Calu3 (cell line): Measurements from ENCODE around the gene EEF1AKMT3. TPM values are rescaled to one million over a fixed set of nuclear protein-coding genes. Genes with fewer than 3 reads are reported as not detected.

Experiments
- BruUV-seq: library from RNA; stranded (reverse); fragments of 400-500 nt; replicated peaks from 2 replicates; lab custom pipeline; 2021; lab: Mats Ljungman, UMichigan
- CTCF ChIA-PET: fragments of 300-600 bp; sonication (Branson Sonifier 250); formaldehyde crosslinking; loops from one replicate; lab custom pipeline; 2022; ENCODE audit warnings: antibody characterized with exemption; lab: Charles Lee
- DNase-seq: peaks from one replicate; pipeline ENCODE4 v3.0.0; 2022
- H3K27ac Mint-ChIP-seq: one replicate; pipeline ENCODE4 v1.8.0; 2022; ENCODE audit warnings: mixed read lengths; ENCODE audit not compliant: unreplicated experiment
- H3K27me3 Mint-ChIP-seq: one replicate; pipeline ENCODE4 v1.8.0; 2022; ENCODE audit warnings: mixed read lengths; ENCODE audit not compliant: unreplicated experiment
- H3K36me3 Mint-ChIP-seq: one replicate; pipeline ENCODE4 v1.8.0; 2022; ENCODE audit warnings: mild to moderate bottlenecking, moderate library complexity, mixed read lengths; ENCODE audit not compliant: insufficient read depth, unreplicated experiment
- H3K4me1 Mint-ChIP-seq: one replicate; pipeline ENCODE4 v1.8.0; 2022; ENCODE audit warnings: mild to moderate bottlenecking, low read depth, mixed read lengths; ENCODE audit not compliant: unreplicated experiment
- H3K4me3 Mint-ChIP-seq: one replicate; pipeline ENCODE4 v1.8.0; 2022; ENCODE audit warnings: mild to moderate bottlenecking, low read depth, moderate library complexity, mixed read lengths; ENCODE audit not compliant: unreplicated experiment
- H3K9me3 Mint-ChIP-seq: one replicate; pipeline ENCODE4 v1.8.0; 2022; ENCODE audit warnings: low read depth, mixed read lengths; ENCODE audit not compliant: unreplicated experiment
- intact Hi-C: fragments of 100-400 bp; cut with micrococcal nuclease; formaldehyde crosslinking; loops from one replicate; pipeline ENCODE4 v1.10.0; 2022; ENCODE audit not compliant: unreplicated experiment
- total RNA-seq: library from RNA; stranded (reverse); gene quantifications from 2 replicates; pipeline ENCODE4 v1.2.3, GENCODE V29; 2022
- TF ChIP-seq, protein P1 (sequence below): fragments of 200-600 bp; IDR thresholded peaks from one replicate; pipeline ENCODE4 v1.8.0; 2022; ENCODE audit warnings: antibody characterized with exemption; ENCODE audit not compliant: unreplicated experiment

The EEF1AKMT3 gene
- total RNA-seq, 1 experiment from 2014 or later, result 8.4 TPM

GRCh38 chr12:57724003-57724935 is 48.1 kb upstream of the EEF1AKMT3 start:
- CTCF ChIA-PET, result no interaction called here
- H3K4me3 Mint-ChIP-seq, result no peak overlapping the region
- H3K27me3 Mint-ChIP-seq, result peaks cover 46% of the 10 kb centered on the region
- peaks cover 11% of the 10 kb centered on the region for H3K4me1 Mint-ChIP-seq
- DNase-seq, result no peak
- H3K9me3 Mint-ChIP-seq, result no peaks in the 10 kb centered on the region
- TF ChIP-seq, protein P1, sequence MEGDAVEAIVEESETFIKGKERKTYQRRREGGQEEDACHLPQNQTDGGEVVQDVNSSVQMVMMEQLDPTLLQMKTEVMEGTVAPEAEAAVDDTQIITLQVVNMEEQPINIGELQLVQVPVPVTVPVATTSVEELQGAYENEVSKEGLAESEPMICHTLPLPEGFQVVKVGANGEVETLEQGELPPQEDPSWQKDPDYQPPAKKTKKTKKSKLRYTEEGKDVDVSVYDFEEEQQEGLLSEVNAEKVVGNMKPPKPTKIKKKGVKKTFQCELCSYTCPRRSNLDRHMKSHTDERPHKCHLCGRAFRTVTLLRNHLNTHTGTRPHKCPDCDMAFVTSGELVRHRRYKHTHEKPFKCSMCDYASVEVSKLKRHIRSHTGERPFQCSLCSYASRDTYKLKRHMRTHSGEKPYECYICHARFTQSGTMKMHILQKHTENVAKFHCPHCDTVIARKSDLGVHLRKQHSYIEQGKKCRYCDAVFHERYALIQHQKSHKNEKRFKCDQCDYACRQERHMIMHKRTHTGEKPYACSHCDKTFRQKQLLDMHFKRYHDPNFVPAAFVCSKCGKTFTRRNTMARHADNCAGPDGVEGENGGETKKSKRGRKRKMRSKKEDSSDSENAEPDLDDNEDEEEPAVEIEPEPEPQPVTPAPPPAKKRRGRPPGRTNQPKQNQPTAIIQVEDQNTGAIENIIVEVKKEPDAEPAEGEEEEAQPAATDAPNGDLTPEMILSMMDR, result no peak
- H3K36me3 Mint-ChIP-seq, result peaks cover 43% of the 10 kb centered on the region
- intact Hi-C loops, result no loop called here
- BruUV-seq, result no TSS peak
- H3K27ac Mint-ChIP-seq, result no peak overlapping the region

- no peak for DNase-seq
- BruUV-seq, result no TSS peak
- CTCF ChIA-PET, result interaction anchor here (0.6 to 1.5 kb wide), 5 partner anchors 10 to 382 kb away, joined by 3 to 18 read pairs (median 4); partner anchors contain the start of gene TSPAN31
- Mint-ChIP-seq H3K27ac (no peak overlapping the region), H3K4me1 (peaks cover 11% of the 10 kb centered on the region), H3K36me3 (peaks cover 35% of the 10 kb centered on the region), H3K9me3 (no peaks in the 10 kb centered on the region), H3K4me3 (no peak overlapping the region), H3K27me3 (peaks cover 55% of the 10 kb centered on the region)
- intact Hi-C loops, result no loop called here
- TF ChIP-seq, protein P1, result no peak
Measured at GRCh38 chr12:57724936-57725740, 47.3 kb upstream of the EEF1AKMT3 start.

GRCh38 chr12:57725851-57726150 is 46.6 kb upstream of the EEF1AKMT3 start:
- Mint-ChIP-seq H3K4me3 (peak overlapping the region; percentile 80), H3K4me1 (peaks cover 11% of the 10 kb centered on the region), H3K27ac (peak overlapping the region; percentile 66), H3K27me3 (peaks cover 61% of the 10 kb centered on the region), H3K9me3 (no peaks in the 10 kb centered on the region), H3K36me3 (peaks cover 29% of the 10 kb centered on the region)
- CTCF ChIA-PET, result interaction anchor here (0.6 to 1.5 kb wide), 7 partner anchors 10 to 383 kb away, joined by 3 to 18 read pairs (median 3); partner anchors contain the start of gene TSPAN31
- TF ChIP-seq, protein P1, result no peak
- intact Hi-C loops, result no loop called here
- no peak for DNase-seq
- no TSS peak for BruUV-seq

GRCh38 chr12:57726151-57726883 is 46.1 kb upstream of the EEF1AKMT3 start:
- TF ChIP-seq, protein P1, result peak; percentile 91
- peaks cover 26% of the 10 kb centered on the region for H3K36me3 Mint-ChIP-seq
- H3K27ac Mint-ChIP-seq, result peak overlapping the region; percentile 66
- peaks cover 67% of the 10 kb centered on the region for H3K27me3 Mint-ChIP-seq
- no TSS peak for BruUV-seq
- intact Hi-C loops, result no loop called here
- DNase-seq, result peak; percentile 95
- peaks cover 11% of the 10 kb centered on the region for H3K4me1 Mint-ChIP-seq
- CTCF ChIA-PET, result interaction anchor here (0.6 to 1.5 kb wide), 7 partner anchors 9 to 383 kb away, joined by 3 to 18 read pairs (median 3); partner anchors contain the start of gene TSPAN31
- H3K4me3 Mint-ChIP-seq, result peak overlapping the region; percentile 80
- no peaks in the 10 kb centered on the region for H3K9me3 Mint-ChIP-seq
